ENCODE measurements around the gene ISM1.
A peak's percentile ranks its signal among the peaks of the same experiment; 100 is the strongest.

The ISM1 gene

GRCh38 chr20:13259921-13260320 is 38.8 kb downstream of the ISM1 start:
- DNase-seq, result peak; percentile 95

- no peak for DNase-seq
Measured at GRCh38 chr20:13260650-13261279, 39.7 kb downstream of the ISM1 start.

GRCh38 chr20:13261460-13262301 is 40.6 kb downstream of the ISM1 start:
- DNase-seq, result peak; percentile 81

- DNase-seq, result no peak
Measured at GRCh38 chr20:13262302-13262650, 41.2 kb downstream of the ISM1 start.

GRCh38 chr20:13262671-13263360 is 41.7 kb downstream of the ISM1 start:
- DNase-seq, result peak; percentile 80

- DNase-seq, result no peak
Measured at GRCh38 chr20:13263451-13263850, 42.4 kb downstream of the ISM1 start.

GRCh38 chr20:13264907-13265306 is 43.8 kb downstream of the ISM1 start:
- DNase-seq, result no peak

GRCh38 chr20:13265941-13266340 is 44.9 kb downstream of the ISM1 start:
- no peak for DNase-seq

- no peak for DNase-seq
Measured at GRCh38 chr20:13267231-13267630, 46.2 kb downstream of the ISM1 start.

GRCh38 chr20:13268953-13269352 is 47.9 kb downstream of the ISM1 start:
- no peak for DNase-seq

- no peak for DNase-seq
Measured at GRCh38 chr20:13270211-13270610, 49.1 kb downstream of the ISM1 start.

GRCh38 chr20:13271098-13271497 is 50.0 kb downstream of the ISM1 start:
- DNase-seq, result no peak

GRCh38 chr20:13271977-13272975 is 51.2 kb downstream of the ISM1 start:
- no peak for DNase-seq

GRCh38 chr20:13274275-13274861 is 53.3 kb downstream of the ISM1 start:
- peak; percentile 82 for DNase-seq

GRCh38 chr20:13276945-13277541 is 56.0 kb downstream of the ISM1 start:
- DNase-seq, result no peak

- DNase-seq, result no peak
Measured at GRCh38 chr20:13277663-13278295, 56.7 kb downstream of the ISM1 start.

- no peak for DNase-seq
Measured at GRCh38 chr20:13278812-13279570, 57.9 kb downstream of the ISM1 start.

GRCh38 chr20:13280609-13281324 is 59.7 kb downstream of the ISM1 start:
- no peak for DNase-seq

GRCh38 chr20:13283869-13284829 is 63.1 kb downstream of the ISM1 start:
- DNase-seq, result peak; percentile 55
